Liver (tissue), 9 donors: ENCODE measurements around the gene LSAMP. TPM values are rescaled to one million over a fixed set of nuclear protein-coding genes. Genes with fewer than 3 reads are reported as not detected.

Experiments
- DNase-seq: peaks from one replicate; pipeline ENCODE4 v3.0.0-alpha.2; 2017; ENCODE audit warnings: low spot score
- H3K27ac ChIP-seq, 2 donors: one replicate each; pipeline ENCODE4 v1.7.0; 2013; ENCODE audit warnings: inconsistent platforms in 2 of 2, low read length in 2 of 2, control low read depth in 1 of 2, low read depth in 1 of 2, mild to moderate bottlenecking in 1 of 2
- H3K27me3 ChIP-seq, 4 donors: one replicate each; pipeline versions ENCODE4 v1.6.1 to v1.7.0; 2013; ENCODE audit warnings: low read length in 3 of 4, inconsistent platforms in 1 of 4, mild to moderate bottlenecking in 1 of 4, moderate library complexity in 1 of 4; ENCODE audit not compliant: control insufficient read depth in 4 of 4, insufficient read depth in 4 of 4
- H3K36me3 ChIP-seq, 4 donors: one replicate each; pipeline versions ENCODE4 v1.6.1 to v1.7.0; 2013; ENCODE audit warnings: low read length in 3 of 4, mild to moderate bottlenecking in 3 of 4, low read depth in 1 of 4, moderate library complexity in 1 of 4; ENCODE audit not compliant: control insufficient read depth in 4 of 4, insufficient read depth in 3 of 4
- H3K4me1 ChIP-seq, 4 donors: one replicate each; pipeline versions ENCODE4 v1.6.1 to v1.7.0; 2013; ENCODE audit warnings: low read length in 3 of 4, mild to moderate bottlenecking in 3 of 4, moderate library complexity in 1 of 4; ENCODE audit not compliant: control insufficient read depth in 4 of 4, insufficient read depth in 4 of 4
- H3K4me3 ChIP-seq, 3 donors: one replicate each; pipeline versions ENCODE4 v1.6.1 to v1.7.0; 2013; ENCODE audit warnings: low read length in 3 of 3, control low read depth in 1 of 3, low read depth in 1 of 3, mild to moderate bottlenecking in 1 of 3
- H3K9ac ChIP-seq, 2 donors: one replicate each; pipeline ENCODE4 v1.7.0; 2013; ENCODE audit warnings: low read length in 2 of 2, mild to moderate bottlenecking in 2 of 2, moderate library complexity in 2 of 2, control low read depth in 1 of 2, low read depth in 1 of 2
- H3K9me3 ChIP-seq, 4 donors: one replicate each; pipeline versions ENCODE4 v1.6.1 to v1.7.0; 2013; ENCODE audit warnings: low read length in 3 of 4; ENCODE audit not compliant: control insufficient read depth in 4 of 4
- EGR1 ChIP-seq, 2 donors: IDR thresholded peaks; 2 replicates each; pipeline ENCODE4 v1.6.1; 2016 to 2018; ENCODE audit warnings: antibody characterized with exemption in 2 of 2, low read depth in 2 of 2
- FOXA1 ChIP-seq: IDR thresholded peaks from 2 replicates; pipeline ENCODE4 v1.6.1; 2016; ENCODE audit warnings: antibody characterized with exemption
- FOXA2 ChIP-seq: IDR thresholded peaks from 2 replicates; pipeline ENCODE4 v1.6.1; 2016; ENCODE audit warnings: antibody characterized with exemption
- GABPA ChIP-seq, 2 donors: IDR thresholded peaks in 1 of 2; conservative IDR thresholded peaks in 1 of 2; 2 replicates each; pipeline ENCODE4 v1.6.1; 2016; ENCODE audit warnings: antibody characterized with exemption in 2 of 2, mild to moderate bottlenecking in 1 of 2, moderate library complexity in 1 of 2
- HNF4G ChIP-seq: IDR thresholded peaks from 2 replicates; pipeline ENCODE4 v1.6.1; 2016; ENCODE audit warnings: antibody characterized with exemption
- JUND ChIP-seq, 2 donors: IDR thresholded peaks; 2 replicates each; pipeline ENCODE4 v1.6.1; 2016; ENCODE audit warnings: antibody characterized with exemption in 2 of 2
- NR2F2 ChIP-seq: IDR thresholded peaks from 2 replicates; pipeline ENCODE4 v1.6.1; 2016; ENCODE audit warnings: antibody characterized with exemption
- RAD21 ChIP-seq, 2 donors: IDR thresholded peaks; 2 replicates each; pipeline ENCODE4 v1.6.1; 2016; ENCODE audit warnings: antibody characterized with exemption in 2 of 2, mild to moderate bottlenecking in 2 of 2
- RXRA ChIP-seq, 2 donors: IDR thresholded peaks; 2 replicates each; pipeline ENCODE4 v1.6.1; 2017 to 2018; ENCODE audit warnings: antibody characterized with exemption in 2 of 2, mild to moderate bottlenecking in 1 of 2
- TAF1 ChIP-seq: conservative IDR thresholded peaks from 2 replicates; pipeline ENCODE4 v1.6.1; 2016; ENCODE audit warnings: antibody characterized with exemption, mild to moderate bottlenecking
- YY1 ChIP-seq: IDR thresholded peaks from 2 replicates; pipeline ENCODE4 v1.6.1; 2016; ENCODE audit warnings: antibody characterized with exemption, mild to moderate bottlenecking
- WGBS: extraction: QIAGEN DNeasy Blood & Tissue Kit; methylation state at CpG from one replicate; pipeline ENCODE4 v1.1.7; 2013; 5-methylcytosine and 5-hydroxymethylcytosine counted together
- polyA plus RNA-seq, 2 donors: library from polyadenylated mRNA; stranded (reverse) in 1 of 2; unstranded in 1 of 2; fragments of 200-250 nt in 1 of 2; fragments of >200 nt in 1 of 2; fragmentation: Nextera tagmentation in 1 of 2; extraction: Ambion mirVana in 1 of 2; gene quantifications; one replicate each; pipeline versions ENCODE4 v1.2.1 to v1.2.3, GENCODE V29; 2013 to 2015
- total RNA-seq, 2 donors: library from RNA; depleted of rRNA; stranded (reverse); fragments of >200 nt; gene quantifications; one replicate each; pipeline ENCODE4 v1.2.3, GENCODE V29; 2014
- TF ChIP-seq, protein P1 (sequence below): fragments of 150-350 bp; IDR thresholded peaks from 2 replicates; pipeline ENCODE4 v1.5.1; 2017; ENCODE audit warnings: improper control_type of control experiment, low read depth, low read length; ENCODE audit not compliant: missing input control
- TF ChIP-seq, protein P2 (sequence below): IDR thresholded peaks from 2 replicates; pipeline ENCODE4 v1.6.1; 2016; ENCODE audit warnings: antibody characterized with exemption
- TF ChIP-seq, protein P3 (sequence below): IDR thresholded peaks from 2 replicates; pipeline ENCODE4 v1.6.1; 2016; ENCODE audit warnings: antibody characterized with exemption
- TF ChIP-seq, protein P4 (sequence below): IDR thresholded peaks from 2 replicates; pipeline ENCODE4 v1.6.1; 2016; ENCODE audit warnings: antibody characterized with exemption, mild to moderate bottlenecking
- TF ChIP-seq, protein P5 (sequence below): IDR thresholded peaks from 2 replicates; pipeline ENCODE4 v1.6.1; 2016; ENCODE audit warnings: antibody characterized with exemption
- donor health status: healthy.
- donor health status: healthy.
- donor health status: healthy.
- donor health status: healthy.
- donor health status: healthy.

Gene LSAMP
- total and polyA plus RNA-seq, 4 donors, result 0.01 to 0.17 (median 0.06) TPM

DNA sequence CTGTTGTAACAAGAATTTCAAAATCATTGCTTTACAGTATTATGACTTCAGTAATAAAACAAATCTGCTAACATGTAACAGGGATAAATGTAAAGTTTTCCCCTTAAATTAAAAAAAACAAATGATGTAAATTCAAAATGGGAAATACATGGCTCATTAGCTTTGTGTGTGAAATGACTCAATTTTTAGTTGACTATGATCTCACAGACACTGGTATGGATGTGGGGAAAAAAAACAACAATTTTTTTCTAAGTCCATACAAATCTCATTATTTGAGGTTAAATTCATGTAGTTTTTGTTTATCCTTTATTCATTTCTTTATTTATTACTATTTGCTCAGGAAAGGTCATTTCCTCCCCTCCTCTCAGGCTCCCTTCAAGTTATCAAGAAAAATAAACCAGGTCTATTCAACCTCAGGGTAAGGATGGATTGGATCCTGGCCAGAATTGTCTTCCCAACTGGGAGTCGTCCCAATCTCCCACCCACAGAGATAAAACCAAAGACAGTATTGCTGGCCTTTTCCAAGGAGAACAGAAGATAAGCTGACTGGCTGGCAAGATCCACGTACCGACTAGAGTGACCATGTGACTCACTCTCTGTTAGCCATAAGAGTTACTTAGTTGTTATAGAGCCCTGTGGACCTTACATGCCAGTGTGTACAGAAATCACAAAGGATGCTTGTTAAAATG lies 448.7 kb downstream of the LSAMP start:
- Histone ChIP-seq H3K9ac (no peak overlapping the region), H3K36me3 (no peaks in the 10 kb centered on the region), H3K4me3 (no peak overlapping the region), H3K4me1 (no peaks in the 10 kb centered on the region), H3K27me3 (peaks cover 0 to 7% (median 1%) of the 10 kb centered on the region in 4 donors), H3K9me3 (no peaks in the 10 kb centered on the region), H3K27ac (no peak overlapping the region)
- WGBS, result 38% methylated on average over 3 of the region's 3 CpGs
- no peak for DNase-seq
- TF ChIP-seq EGR1 (IDR thresholded peaks at IDR 0.05; ENCODE audit: low read depth in 2 of 2), result no peak
- no peak for TF ChIP-seq HNF4G
- no peak for TF ChIP-seq TAF1
- TF ChIP-seq FOXA2, result no peak
- TF ChIP-seq YY1, result no peak
- TF ChIP-seq FOXA1, result no peak
- TF ChIP-seq, protein P1, sequence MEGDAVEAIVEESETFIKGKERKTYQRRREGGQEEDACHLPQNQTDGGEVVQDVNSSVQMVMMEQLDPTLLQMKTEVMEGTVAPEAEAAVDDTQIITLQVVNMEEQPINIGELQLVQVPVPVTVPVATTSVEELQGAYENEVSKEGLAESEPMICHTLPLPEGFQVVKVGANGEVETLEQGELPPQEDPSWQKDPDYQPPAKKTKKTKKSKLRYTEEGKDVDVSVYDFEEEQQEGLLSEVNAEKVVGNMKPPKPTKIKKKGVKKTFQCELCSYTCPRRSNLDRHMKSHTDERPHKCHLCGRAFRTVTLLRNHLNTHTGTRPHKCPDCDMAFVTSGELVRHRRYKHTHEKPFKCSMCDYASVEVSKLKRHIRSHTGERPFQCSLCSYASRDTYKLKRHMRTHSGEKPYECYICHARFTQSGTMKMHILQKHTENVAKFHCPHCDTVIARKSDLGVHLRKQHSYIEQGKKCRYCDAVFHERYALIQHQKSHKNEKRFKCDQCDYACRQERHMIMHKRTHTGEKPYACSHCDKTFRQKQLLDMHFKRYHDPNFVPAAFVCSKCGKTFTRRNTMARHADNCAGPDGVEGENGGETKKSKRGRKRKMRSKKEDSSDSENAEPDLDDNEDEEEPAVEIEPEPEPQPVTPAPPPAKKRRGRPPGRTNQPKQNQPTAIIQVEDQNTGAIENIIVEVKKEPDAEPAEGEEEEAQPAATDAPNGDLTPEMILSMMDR, result no peak
- no peak for TF ChIP-seq NR2F2
- TF ChIP-seq, protein P2, sequence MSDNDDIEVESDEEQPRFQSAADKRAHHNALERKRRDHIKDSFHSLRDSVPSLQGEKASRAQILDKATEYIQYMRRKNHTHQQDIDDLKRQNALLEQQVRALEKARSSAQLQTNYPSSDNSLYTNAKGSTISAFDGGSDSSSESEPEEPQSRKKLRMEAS, result no peak
- TF ChIP-seq, protein P3, sequence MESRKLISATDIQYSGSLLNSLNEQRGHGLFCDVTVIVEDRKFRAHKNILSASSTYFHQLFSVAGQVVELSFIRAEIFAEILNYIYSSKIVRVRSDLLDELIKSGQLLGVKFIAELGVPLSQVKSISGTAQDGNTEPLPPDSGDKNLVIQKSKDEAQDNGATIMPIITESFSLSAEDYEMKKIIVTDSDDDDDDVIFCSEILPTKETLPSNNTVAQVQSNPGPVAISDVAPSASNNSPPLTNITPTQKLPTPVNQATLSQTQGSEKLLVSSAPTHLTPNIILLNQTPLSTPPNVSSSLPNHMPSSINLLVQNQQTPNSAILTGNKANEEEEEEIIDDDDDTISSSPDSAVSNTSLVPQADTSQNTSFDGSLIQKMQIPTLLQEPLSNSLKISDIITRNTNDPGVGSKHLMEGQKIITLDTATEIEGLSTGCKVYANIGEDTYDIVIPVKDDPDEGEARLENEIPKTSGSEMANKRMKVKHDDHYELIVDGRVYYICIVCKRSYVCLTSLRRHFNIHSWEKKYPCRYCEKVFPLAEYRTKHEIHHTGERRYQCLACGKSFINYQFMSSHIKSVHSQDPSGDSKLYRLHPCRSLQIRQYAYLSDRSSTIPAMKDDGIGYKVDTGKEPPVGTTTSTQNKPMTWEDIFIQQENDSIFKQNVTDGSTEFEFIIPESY, result no peak
- TF ChIP-seq GABPA (IDR thresholded peaks at IDR 0.05 in 1 of 2, conservative IDR thresholded peaks at IDR 0.05 in 1 of 2), result no peak
- TF ChIP-seq, protein P4, sequence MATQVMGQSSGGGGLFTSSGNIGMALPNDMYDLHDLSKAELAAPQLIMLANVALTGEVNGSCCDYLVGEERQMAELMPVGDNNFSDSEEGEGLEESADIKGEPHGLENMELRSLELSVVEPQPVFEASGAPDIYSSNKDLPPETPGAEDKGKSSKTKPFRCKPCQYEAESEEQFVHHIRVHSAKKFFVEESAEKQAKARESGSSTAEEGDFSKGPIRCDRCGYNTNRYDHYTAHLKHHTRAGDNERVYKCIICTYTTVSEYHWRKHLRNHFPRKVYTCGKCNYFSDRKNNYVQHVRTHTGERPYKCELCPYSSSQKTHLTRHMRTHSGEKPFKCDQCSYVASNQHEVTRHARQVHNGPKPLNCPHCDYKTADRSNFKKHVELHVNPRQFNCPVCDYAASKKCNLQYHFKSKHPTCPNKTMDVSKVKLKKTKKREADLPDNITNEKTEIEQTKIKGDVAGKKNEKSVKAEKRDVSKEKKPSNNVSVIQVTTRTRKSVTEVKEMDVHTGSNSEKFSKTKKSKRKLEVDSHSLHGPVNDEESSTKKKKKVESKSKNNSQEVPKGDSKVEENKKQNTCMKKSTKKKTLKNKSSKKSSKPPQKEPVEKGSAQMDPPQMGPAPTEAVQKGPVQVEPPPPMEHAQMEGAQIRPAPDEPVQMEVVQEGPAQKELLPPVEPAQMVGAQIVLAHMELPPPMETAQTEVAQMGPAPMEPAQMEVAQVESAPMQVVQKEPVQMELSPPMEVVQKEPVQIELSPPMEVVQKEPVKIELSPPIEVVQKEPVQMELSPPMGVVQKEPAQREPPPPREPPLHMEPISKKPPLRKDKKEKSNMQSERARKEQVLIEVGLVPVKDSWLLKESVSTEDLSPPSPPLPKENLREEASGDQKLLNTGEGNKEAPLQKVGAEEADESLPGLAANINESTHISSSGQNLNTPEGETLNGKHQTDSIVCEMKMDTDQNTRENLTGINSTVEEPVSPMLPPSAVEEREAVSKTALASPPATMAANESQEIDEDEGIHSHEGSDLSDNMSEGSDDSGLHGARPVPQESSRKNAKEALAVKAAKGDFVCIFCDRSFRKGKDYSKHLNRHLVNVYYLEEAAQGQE, result no peak
- TF ChIP-seq, protein P5, sequence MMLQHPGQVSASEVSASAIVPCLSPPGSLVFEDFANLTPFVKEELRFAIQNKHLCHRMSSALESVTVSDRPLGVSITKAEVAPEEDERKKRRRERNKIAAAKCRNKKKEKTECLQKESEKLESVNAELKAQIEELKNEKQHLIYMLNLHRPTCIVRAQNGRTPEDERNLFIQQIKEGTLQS, result no peak
- no peak for TF ChIP-seq RAD21 (IDR thresholded peaks at IDR 0.05)
- TF ChIP-seq JUND (IDR thresholded peaks at IDR 0.05), result no peak
- no peak for TF ChIP-seq RXRA (IDR thresholded peaks at IDR 0.05)
